H1 (cell line): ENCODE results near the gene CAMK2B. TPM values are rescaled to one million over a fixed set of nuclear protein-coding genes. Genes with fewer than 3 reads are reported as not detected.

Source experiments
- BACH1 ChIP-seq: IDR thresholded peaks from 2 replicates; pipeline ENCODE4 v1.6.1; 2012; ENCODE audit warnings: low read length, improper control_type of control experiment
- CHD7 ChIP-seq: fragments of 300-600 bp; sonication (generic); IDR thresholded peaks from 2 replicates; pipeline ENCODE4 v1.7.1; 2012; ENCODE audit warnings: low read length, moderate library complexity, mild to moderate bottlenecking, inconsistent platforms; ENCODE audit not compliant: insufficient replicate concordance
- CREB1 ChIP-seq: IDR thresholded peaks from 2 replicates; pipeline ENCODE4 v1.6.1; 2012; ENCODE audit warnings: inconsistent platforms
- EP300 ChIP-seq, 2 experiments: IDR thresholded peaks; 1 replicate in 1 of 2; 2 replicates in 1 of 2; pipeline ENCODE4 v1.6.1; 2011 to 2012; ENCODE audit warnings: low read depth in 2 of 2, low read length in 2 of 2, mild to moderate bottlenecking in 2 of 2, borderline replicate concordance in 1 of 2, inconsistent platforms in 1 of 2, moderate library complexity in 1 of 2
- FOSL1 ChIP-seq: IDR thresholded peaks from 2 replicates; pipeline ENCODE4 v1.6.1; 2011; ENCODE audit warnings: mild to moderate bottlenecking, low read depth, low read length, moderate library complexity; ENCODE audit not compliant: insufficient read depth
- KDM5A ChIP-seq: fragments of 200-600 bp; IDR thresholded peaks from 2 replicates; pipeline ENCODE4 v1.7.1; 2012; ENCODE audit warnings: mild to moderate bottlenecking, low read length, inconsistent platforms, mixed read lengths
- RFX5 ChIP-seq: IDR thresholded peaks from 2 replicates; pipeline ENCODE4 v1.6.1; 2011; ENCODE audit warnings: low read depth, low read length, improper control_type of control experiment, borderline replicate concordance
- TAF7 ChIP-seq: optimal IDR thresholded peaks from 2 replicates; pipeline ENCODE3; 2011; ENCODE audit warnings: low read depth, mild to moderate bottlenecking, inconsistent platforms, low read length, moderate library complexity, borderline replicate concordance
- polyA plus RNA-seq, 7 experiments: library from polyadenylated mRNA; depleted of rRNA in 3 of 7; stranded (reverse) in 5 of 7; unstranded in 2 of 7; fragments of >200 nt in 5 of 7; fragments of 200-250 nt in 2 of 7; gene quantifications; 1 replicate in 5 of 7; 2 replicates in 1 of 7; 4 replicates in 1 of 7; pipeline versions ENCODE4 v1.2.1 to v1.2.3, GENCODE V29; 2011 to 2013; ENCODE audit warnings: missing spikeins in 2 of 7, mixed read lengths in 2 of 7
- total RNA-seq: library from RNA; stranded (reverse); fragmentation: NEBNext Ultra II Directional; extraction: Animal tissue kit (Norgen Biotek cat#: 25700); gene quantifications from 2 replicates; pipeline ENCODE4 v1.2.1, GENCODE V29; 2021
- TF ChIP-seq, protein P1 (sequence below), 3 experiments: IDR thresholded peaks; 1 replicate in 2 of 3; 2 replicates in 1 of 3; pipeline versions ENCODE4 v1.5.1 to v1.6.1; 2011; ENCODE audit warnings: low read length in 3 of 3, mild to moderate bottlenecking in 3 of 3, inconsistent platforms in 2 of 3, low read depth in 1 of 3, moderate library complexity in 1 of 3; ENCODE audit not compliant: insufficient read depth in 1 of 3; ENCODE audit errors: control extremely low read depth in 1 of 3

The CAMK2B gene
- total and polyA plus RNA-seq, 2 of the 8 experiments (the other 6 are each of a cell fraction or from before 2014, with no cell fraction given): 0.05 to 0.15 TPM

- no peak for TF ChIP-seq CHD7
- TF ChIP-seq CREB1: no peak
- TF ChIP-seq RFX5: no peak
- TF ChIP-seq FOSL1: no peak
- TF ChIP-seq KDM5A: no peak
- no peak for TF ChIP-seq EP300 (IDR thresholded peaks at IDR 0.05; ENCODE audit: borderline replicate concordance in 1 of 2, low read depth in 2 of 2, low read length in 2 of 2)
- no peak for TF ChIP-seq TAF7
- TF ChIP-seq, protein P1, sequence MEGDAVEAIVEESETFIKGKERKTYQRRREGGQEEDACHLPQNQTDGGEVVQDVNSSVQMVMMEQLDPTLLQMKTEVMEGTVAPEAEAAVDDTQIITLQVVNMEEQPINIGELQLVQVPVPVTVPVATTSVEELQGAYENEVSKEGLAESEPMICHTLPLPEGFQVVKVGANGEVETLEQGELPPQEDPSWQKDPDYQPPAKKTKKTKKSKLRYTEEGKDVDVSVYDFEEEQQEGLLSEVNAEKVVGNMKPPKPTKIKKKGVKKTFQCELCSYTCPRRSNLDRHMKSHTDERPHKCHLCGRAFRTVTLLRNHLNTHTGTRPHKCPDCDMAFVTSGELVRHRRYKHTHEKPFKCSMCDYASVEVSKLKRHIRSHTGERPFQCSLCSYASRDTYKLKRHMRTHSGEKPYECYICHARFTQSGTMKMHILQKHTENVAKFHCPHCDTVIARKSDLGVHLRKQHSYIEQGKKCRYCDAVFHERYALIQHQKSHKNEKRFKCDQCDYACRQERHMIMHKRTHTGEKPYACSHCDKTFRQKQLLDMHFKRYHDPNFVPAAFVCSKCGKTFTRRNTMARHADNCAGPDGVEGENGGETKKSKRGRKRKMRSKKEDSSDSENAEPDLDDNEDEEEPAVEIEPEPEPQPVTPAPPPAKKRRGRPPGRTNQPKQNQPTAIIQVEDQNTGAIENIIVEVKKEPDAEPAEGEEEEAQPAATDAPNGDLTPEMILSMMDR (IDR thresholded peaks at IDR 0.05; ENCODE audit: control extremely low read depth in 1 of 3, insufficient read depth in 1 of 3, low read depth in 1 of 3, low read length in 3 of 3): no peak
- no peak for TF ChIP-seq BACH1
Measured at GRCh38 chr7:44227911-44228310, 97.5 kb downstream of the CAMK2B start (continued).
